ENCODE measurements around the gene PAPLN. TPM values are rescaled to one million over a fixed set of nuclear protein-coding genes. Genes with fewer than 3 reads are reported as not detected.

PAPLN gene, protein sequence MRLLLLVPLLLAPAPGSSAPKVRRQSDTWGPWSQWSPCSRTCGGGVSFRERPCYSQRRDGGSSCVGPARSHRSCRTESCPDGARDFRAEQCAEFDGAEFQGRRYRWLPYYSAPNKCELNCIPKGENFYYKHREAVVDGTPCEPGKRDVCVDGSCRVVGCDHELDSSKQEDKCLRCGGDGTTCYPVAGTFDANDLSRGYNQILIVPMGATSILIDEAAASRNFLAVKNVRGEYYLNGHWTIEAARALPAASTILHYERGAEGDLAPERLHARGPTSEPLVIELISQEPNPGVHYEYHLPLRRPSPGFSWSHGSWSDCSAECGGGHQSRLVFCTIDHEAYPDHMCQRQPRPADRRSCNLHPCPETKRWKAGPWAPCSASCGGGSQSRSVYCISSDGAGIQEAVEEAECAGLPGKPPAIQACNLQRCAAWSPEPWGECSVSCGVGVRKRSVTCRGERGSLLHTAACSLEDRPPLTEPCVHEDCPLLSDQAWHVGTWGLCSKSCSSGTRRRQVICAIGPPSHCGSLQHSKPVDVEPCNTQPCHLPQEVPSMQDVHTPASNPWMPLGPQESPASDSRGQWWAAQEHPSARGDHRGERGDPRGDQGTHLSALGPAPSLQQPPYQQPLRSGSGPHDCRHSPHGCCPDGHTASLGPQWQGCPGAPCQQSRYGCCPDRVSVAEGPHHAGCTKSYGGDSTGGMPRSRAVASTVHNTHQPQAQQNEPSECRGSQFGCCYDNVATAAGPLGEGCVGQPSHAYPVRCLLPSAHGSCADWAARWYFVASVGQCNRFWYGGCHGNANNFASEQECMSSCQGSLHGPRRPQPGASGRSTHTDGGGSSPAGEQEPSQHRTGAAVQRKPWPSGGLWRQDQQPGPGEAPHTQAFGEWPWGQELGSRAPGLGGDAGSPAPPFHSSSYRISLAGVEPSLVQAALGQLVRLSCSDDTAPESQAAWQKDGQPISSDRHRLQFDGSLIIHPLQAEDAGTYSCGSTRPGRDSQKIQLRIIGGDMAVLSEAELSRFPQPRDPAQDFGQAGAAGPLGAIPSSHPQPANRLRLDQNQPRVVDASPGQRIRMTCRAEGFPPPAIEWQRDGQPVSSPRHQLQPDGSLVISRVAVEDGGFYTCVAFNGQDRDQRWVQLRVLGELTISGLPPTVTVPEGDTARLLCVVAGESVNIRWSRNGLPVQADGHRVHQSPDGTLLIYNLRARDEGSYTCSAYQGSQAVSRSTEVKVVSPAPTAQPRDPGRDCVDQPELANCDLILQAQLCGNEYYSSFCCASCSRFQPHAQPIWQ
- total RNA-seq (2022) (2.7 and 3.0 TPM in 2 replicates), Bru-seq, nascent RNA (percentile 36 among the genes with signal in this experiment), BruChase-seq, experiment 1, labeled RNA remaining after a 2-hour chase (percentile 41 among the genes with signal in this experiment), BruChase-seq, experiment 2, labeled RNA remaining after a 6-hour chase (percentile 38 among the genes with signal in this experiment)
- long read RNA-seq, partial matches to known transcripts = 1 of 5 reads
- long read RNA-seq, other reads (novel, unspliced or antisense) = 3 of 5 reads

DNA sequence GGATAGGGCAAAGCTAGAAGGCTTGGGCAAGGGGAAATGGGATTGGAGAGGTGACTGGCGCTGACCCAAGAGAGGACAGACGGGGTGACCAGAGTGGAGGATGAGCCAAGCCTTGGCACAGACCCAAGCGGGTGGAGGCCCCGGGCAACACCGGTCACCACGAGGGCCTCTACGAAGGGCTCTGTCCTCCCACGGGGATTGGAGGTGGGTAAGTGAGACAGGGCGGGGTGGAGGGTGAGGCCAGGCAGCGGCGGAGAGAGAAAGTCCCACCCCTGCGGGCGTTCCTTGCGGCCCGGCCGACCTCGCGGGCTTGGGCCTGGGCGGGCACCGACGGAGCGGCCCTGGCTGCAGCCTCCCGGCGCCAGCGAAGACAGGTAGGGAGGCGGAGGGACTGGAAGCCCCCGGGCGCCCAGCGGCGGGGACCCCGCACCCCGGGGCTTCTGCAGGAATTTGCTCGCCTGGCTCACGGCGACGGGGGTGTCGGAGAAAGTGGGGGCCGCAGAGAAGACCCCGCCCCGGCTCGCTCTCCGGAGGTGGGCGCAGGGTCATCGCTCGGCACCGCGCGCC lies at the start of gene PAPLN:
PAPLN (plus strand) TSS at position 288 of the 567 bp plus-strand sequence. CDS start 2,273 bp downstream, outside the sequence.
- no TSS peak for BruUV-seq (replicated peaks)
- TF ChIP-seq, protein P1, sequence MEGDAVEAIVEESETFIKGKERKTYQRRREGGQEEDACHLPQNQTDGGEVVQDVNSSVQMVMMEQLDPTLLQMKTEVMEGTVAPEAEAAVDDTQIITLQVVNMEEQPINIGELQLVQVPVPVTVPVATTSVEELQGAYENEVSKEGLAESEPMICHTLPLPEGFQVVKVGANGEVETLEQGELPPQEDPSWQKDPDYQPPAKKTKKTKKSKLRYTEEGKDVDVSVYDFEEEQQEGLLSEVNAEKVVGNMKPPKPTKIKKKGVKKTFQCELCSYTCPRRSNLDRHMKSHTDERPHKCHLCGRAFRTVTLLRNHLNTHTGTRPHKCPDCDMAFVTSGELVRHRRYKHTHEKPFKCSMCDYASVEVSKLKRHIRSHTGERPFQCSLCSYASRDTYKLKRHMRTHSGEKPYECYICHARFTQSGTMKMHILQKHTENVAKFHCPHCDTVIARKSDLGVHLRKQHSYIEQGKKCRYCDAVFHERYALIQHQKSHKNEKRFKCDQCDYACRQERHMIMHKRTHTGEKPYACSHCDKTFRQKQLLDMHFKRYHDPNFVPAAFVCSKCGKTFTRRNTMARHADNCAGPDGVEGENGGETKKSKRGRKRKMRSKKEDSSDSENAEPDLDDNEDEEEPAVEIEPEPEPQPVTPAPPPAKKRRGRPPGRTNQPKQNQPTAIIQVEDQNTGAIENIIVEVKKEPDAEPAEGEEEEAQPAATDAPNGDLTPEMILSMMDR (IDR thresholded peaks at IDR 0.05; ENCODE audit: insufficient read depth in 1 of 2, low read depth in 1 of 2, low read length in 1 of 2, severe bottlenecking in 1 of 2, unreplicated experiment in 1 of 2) = no peak
- H3K4me1 Mint-ChIP-seq (ENCODE audit: low read depth, unreplicated experiment) = peaks cover 15% of the 10 kb centered on the region
- H3K9me3 Mint-ChIP-seq (ENCODE audit: unreplicated experiment) = no peaks in the 10 kb centered on the region
- H3K27me3 Mint-ChIP-seq (ENCODE audit: insufficient read depth, unreplicated experiment) = no peaks in the 10 kb centered on the region
- CTCF ChIA-PET = no interaction called here
- peak within 1 kb of the TSS; percentile 88 for H3K27ac Mint-ChIP-seq (ENCODE audit: unreplicated experiment)
- Histone ChIP-seq H3K36me3 (ENCODE audit: control insufficient read depth, insufficient read depth, low read length) (no peaks in the 10 kb centered on the region), H3K27me3 (replicated peaks; ENCODE audit: control insufficient read depth, insufficient read depth, low read length) (no peaks in the 10 kb centered on the region), H3K9me3 (no peaks in the 10 kb centered on the region), H3K4me3 (ENCODE audit: low read depth, low read length) (peak within 1 kb of the TSS; percentile 40), H3K4me1 (peaks cover 33% of the 10 kb centered on the region)
- intact Hi-C loops (cut with micrococcal nuclease; ENCODE audit: unreplicated experiment) = loop anchor here (5.0 kb wide), 1 partner anchor 45 kb away; no protein-coding TSS in a partner anchor
- no peaks in the 10 kb centered on the region for H3K36me3 Mint-ChIP-seq (ENCODE audit: insufficient read depth, unreplicated experiment)
- no peak for DNase-seq
- POLR2A ChIA-PET = no interaction called here
- peak within 1 kb of the TSS; percentile 62 for H3K4me3 Mint-ChIP-seq (ENCODE audit: unreplicated experiment)

GRCh38 chr14:73188501-73188911 lies 48.8 kb upstream of the PAPLN start:
- no peak overlapping the region for H3K4me3 Mint-ChIP-seq (ENCODE audit: unreplicated experiment)
- no peaks in the 10 kb centered on the region for H3K4me1 Mint-ChIP-seq (ENCODE audit: low read depth, unreplicated experiment)
- Histone ChIP-seq H3K9me3 (no peaks in the 10 kb centered on the region), H3K27me3 (replicated peaks; ENCODE audit: control insufficient read depth, insufficient read depth, low read length) (no peaks in the 10 kb centered on the region), H3K4me1 (no peaks in the 10 kb centered on the region), H3K36me3 (ENCODE audit: control insufficient read depth, insufficient read depth, low read length) (peaks cover 1% of the 10 kb centered on the region; the same call in 1 of the 2 replicates), H3K4me3 (ENCODE audit: low read depth, low read length) (no peak overlapping the region)
- peaks cover 68% of the 10 kb centered on the region for H3K36me3 Mint-ChIP-seq (ENCODE audit: insufficient read depth, unreplicated experiment)
- TF ChIP-seq, protein P1 (IDR thresholded peaks at IDR 0.05; ENCODE audit: insufficient read depth in 1 of 2, low read depth in 1 of 2, low read length in 1 of 2, severe bottlenecking in 1 of 2, unreplicated experiment in 1 of 2) = no peak
- no peak overlapping the region for H3K27ac Mint-ChIP-seq (ENCODE audit: unreplicated experiment)
- no TSS peak for BruUV-seq (replicated peaks)
- no peaks in the 10 kb centered on the region for H3K27me3 Mint-ChIP-seq (ENCODE audit: insufficient read depth, unreplicated experiment)
- no peak for DNase-seq
- intact Hi-C loops (cut with micrococcal nuclease; ENCODE audit: unreplicated experiment) = no loop called here
- POLR2A ChIA-PET = no interaction called here
- CTCF ChIA-PET = no interaction called here
- no peaks in the 10 kb centered on the region for H3K9me3 Mint-ChIP-seq (ENCODE audit: unreplicated experiment)
